ENCODE measurements around the gene RARG. TPM values are rescaled to one million over a fixed set of nuclear protein-coding genes. Genes with fewer than 3 reads are reported as not detected.

Gene RARG
- total and polyA plus RNA-seq, 2 donors (not counting 3 experiments of a cell fraction or from before 2014, with no cell fraction given): 9.9 to 19.5 TPM

DNA sequence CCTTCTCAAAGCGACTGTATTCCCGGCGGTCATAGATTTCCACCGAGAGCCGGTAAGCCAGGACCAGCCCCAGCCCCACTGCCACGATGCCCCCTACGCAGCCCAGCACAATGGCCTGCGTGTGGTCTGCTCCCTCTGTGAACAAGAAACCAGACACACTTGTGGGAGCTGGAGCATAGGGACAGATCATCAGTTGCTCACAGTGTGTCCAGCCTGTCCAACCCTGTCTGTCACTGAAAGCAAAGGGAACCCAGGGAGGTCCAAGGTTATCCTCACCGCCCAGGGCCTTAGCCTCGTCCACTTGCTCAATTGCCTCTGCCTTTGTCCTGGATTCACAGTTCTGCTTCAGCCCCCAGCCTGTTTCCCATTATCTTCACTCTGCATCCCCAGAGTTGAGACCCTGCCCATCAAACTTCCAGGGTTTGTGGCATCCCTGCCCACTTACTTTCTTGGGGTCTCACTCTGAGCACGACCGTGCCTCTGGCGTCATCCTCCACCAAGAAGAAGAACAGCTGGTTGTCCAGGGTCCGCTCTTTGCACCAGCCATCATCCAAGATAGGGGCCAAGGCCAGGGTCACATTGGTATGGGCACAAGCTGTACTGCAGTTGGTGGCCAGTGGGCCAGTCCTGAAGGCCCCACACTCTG, 40.0 kb downstream of the RARG start:
- intact Hi-C loops (cut with micrococcal nuclease): no loop called here

More for the DNA sequence above, 40.0 kb downstream of the RARG start:
- ChIA-PET CTCF (interaction anchor here (1.6 to 7.2 kb wide), 4 partner anchors 17 to 125 kb away, joined by 4 to 102 read pairs (median 56); no protein-coding TSS in a partner anchor), POLR2A (interaction anchor here (0.7 kb wide), 1 partner anchor 141 kb away, joined by 3 read pairs; no protein-coding TSS in a partner anchor)
- Histone ChIP-seq H3K27ac (ENCODE audit: insufficient read depth, low read depth, low read length) (no peak overlapping the region), H3K9me3 (replicated peaks; ENCODE audit: control insufficient read depth, insufficient read depth, low read length) (no peaks in the 10 kb centered on the region), H3K4me3 (replicated peaks in 1 of 3; ENCODE audit: insufficient read depth in 1 of 3, low read depth in 1 of 3, low read length in 3 of 3) (no peak overlapping the region), H3K36me3 (ENCODE audit: control insufficient read depth in 2 of 2, extremely low read depth in 1 of 2, insufficient read depth in 2 of 2, low read length in 2 of 2) (peaks cover 10 to 14% of the 10 kb centered on the region in 2 experiments), H4K20me1 (replicated peaks; ENCODE audit: control insufficient read depth, extremely low read depth, insufficient read depth, low read length) (no peaks in the 10 kb centered on the region), H3K4me2 (ENCODE audit: insufficient read depth, low read length) (no peak overlapping the region), H3K27me3 (ENCODE audit: control insufficient read depth in 2 of 2, insufficient read depth in 2 of 2, low read length in 2 of 2) (no peaks in the 10 kb centered on the region), H3K9ac (replicated peaks; ENCODE audit: extremely low read depth, insufficient read depth, low read length) (no peak overlapping the region), H3K79me2 (ENCODE audit: control insufficient read depth, insufficient read depth, low read length) (no peaks in the 10 kb centered on the region), H3K4me1 (ENCODE audit: control insufficient read depth, extremely low read depth, insufficient read depth, low read length) (peaks cover 4% of the 10 kb centered on the region), H3K9me1 (replicated peaks; ENCODE audit: control insufficient read depth, extremely low read depth, insufficient read depth, low read length) (no peaks in the 10 kb centered on the region), H2AFZ (ENCODE audit: low read depth, low read length) (no peak overlapping the region)
- no peak for TF ChIP-seq CTCF (IDR thresholded peaks at IDR 0.05; ENCODE audit: extremely low read depth in 1 of 2, insufficient read depth in 1 of 2, low read depth in 1 of 2, low read length in 2 of 2)
- no peak for TF ChIP-seq POLR2AphosphoS5 (IDR thresholded peaks at IDR 0.05; ENCODE audit: insufficient read depth, low read depth, low read length)
- TF ChIP-seq, protein P1, sequence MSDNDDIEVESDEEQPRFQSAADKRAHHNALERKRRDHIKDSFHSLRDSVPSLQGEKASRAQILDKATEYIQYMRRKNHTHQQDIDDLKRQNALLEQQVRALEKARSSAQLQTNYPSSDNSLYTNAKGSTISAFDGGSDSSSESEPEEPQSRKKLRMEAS (IDR thresholded peaks at IDR 0.05; ENCODE audit: insufficient read depth, insufficient read length): no peak
- no peak for TF ChIP-seq GATA2 (IDR thresholded peaks at IDR 0.05; ENCODE audit: insufficient read depth, insufficient read length, low read depth, low read length)
- no peak for TF ChIP-seq POLR2A (IDR thresholded peaks at IDR 0.05; ENCODE audit: low read depth, low read length)
- no peak for TF ChIP-seq JUN (IDR thresholded peaks at IDR 0.05; ENCODE audit: borderline replicate concordance, insufficient read depth, insufficient read length, low read depth)
- TF ChIP-seq EZH2 (IDR thresholded peaks at IDR 0.05; ENCODE audit: borderline replicate concordance, low read depth, low read length, severe bottlenecking): no peak
- no peak for TF ChIP-seq FOS (IDR thresholded peaks at IDR 0.05; ENCODE audit: borderline replicate concordance, insufficient read depth, low read length)
- TF ChIP-seq MYC (IDR thresholded peaks at IDR 0.05; ENCODE audit: low read depth, low read length): no peak
- no peak for FAIRE-seq
- DNase-seq (ENCODE audit: low read depth, low spot score): no peak
- BruUV-seq (replicated peaks): no TSS peak
- dilution Hi-C loops (cut with MboI; ENCODE audit: extremely low pct_ligation_motif_present, low sequenced_read_pairs): no loop called here
